Measurements from ENCODE around the gene MACROD1. TPM values are rescaled to one million over a fixed set of nuclear protein-coding genes. Genes with fewer than 3 reads are reported as not detected.

The MACROD1 gene
- total and polyA plus RNA-seq, 10 donors: 5.1 to 20.3 (median 7.8) TPM

- intact Hi-C loops (cut with DNase I; ENCODE audit: low total_unique reads): no loop called here
- H3K36me3 ChIP-seq: no peaks in the 10 kb centered on the region
- TF ChIP-seq POLR2AphosphoS5 (IDR thresholded peaks at IDR 0.05) (no peak), POLR2A (IDR thresholded peaks at IDR 0.05) (no peak), CTCF (IDR thresholded peaks at IDR 0.05 in 8 of 11, conservative IDR thresholded peaks at IDR 0.05 in 3 of 11) (no peak)
- no peak overlapping the region for H3K4me3 ChIP-seq
- WGBS, 5 donors: 77 to 91% (median 91%) methylated on average over 16 to 24 of the region's 24 CpGs
- H3K4me1 ChIP-seq: no peaks in the 10 kb centered on the region
- no peak for DNase-seq
- peaks cover 0 to 3% (median 0%) of the 10 kb centered on the region in 7 donors for H3K27me3 ChIP-seq (replicated peaks in 1 of 7)
- no peaks in the 10 kb centered on the region for H3K9me3 ChIP-seq
- no peak overlapping the region for H3K27ac ChIP-seq
These were observed 38.4 kb downstream of the MACROD1 start for GRCh38 chr11:64127267-64128072.

- Histone ChIP-seq H3K4me1 (no peaks in the 10 kb centered on the region), H3K9me3 (no peaks in the 10 kb centered on the region), H3K36me3 (no peaks in the 10 kb centered on the region), H3K27me3 (replicated peaks in 1 of 7) (peaks cover 0 to 3% (median 0%) of the 10 kb centered on the region in 7 donors), H3K4me3 (no peak overlapping the region), H3K27ac (no peak overlapping the region)
- TF ChIP-seq CTCF (IDR thresholded peaks at IDR 0.05 in 8 of 11, conservative IDR thresholded peaks at IDR 0.05 in 3 of 11) (no peak), POLR2A (IDR thresholded peaks at IDR 0.05) (no peak), POLR2AphosphoS5 (IDR thresholded peaks at IDR 0.05) (no peak)
- DNase-seq: no peak
- intact Hi-C loops (cut with DNase I; ENCODE audit: low total_unique reads): no loop called here
- 89 to 97% (median 94%) methylated on average over 16 to 17 of the region's 17 CpGs for WGBS, 5 donors
These were observed 39.1 kb downstream of the MACROD1 start for GRCh38 chr11:64126796-64127195.

- no peak overlapping the region for H3K27ac ChIP-seq
- no peaks in the 10 kb centered on the region for H3K9me3 ChIP-seq
- H3K4me3 ChIP-seq: no peak overlapping the region
- no peaks in the 10 kb centered on the region for H3K36me3 ChIP-seq
- no peaks in the 10 kb centered on the region for H3K4me1 ChIP-seq
- WGBS, 5 donors: 81 to 94% (median 82%) methylated on average over 9 to 12 of the region's 12 CpGs
- TF ChIP-seq POLR2AphosphoS5 (IDR thresholded peaks at IDR 0.05): no peak
- TF ChIP-seq CTCF (IDR thresholded peaks at IDR 0.05 in 8 of 11, conservative IDR thresholded peaks at IDR 0.05 in 3 of 11): no peak
- TF ChIP-seq POLR2A (IDR thresholded peaks at IDR 0.05): no peak
- intact Hi-C loops (cut with DNase I; ENCODE audit: low total_unique reads): no loop called here
- DNase-seq: no peak
- peaks cover 0 to 3% (median 0%) of the 10 kb centered on the region in 7 donors for H3K27me3 ChIP-seq (replicated peaks in 1 of 7)
These were observed 39.5 kb downstream of the MACROD1 start for GRCh38 chr11:64126371-64126770.

GRCh38 chr11:64125676-64126075 is 40.2 kb downstream of the MACROD1 start:
- H3K27me3 ChIP-seq (replicated peaks in 1 of 7): peaks cover 0 to 3% (median 0%) of the 10 kb centered on the region in 7 donors
- H3K9me3 ChIP-seq: no peaks in the 10 kb centered on the region
- H3K36me3 ChIP-seq: no peaks in the 10 kb centered on the region
- TF ChIP-seq POLR2AphosphoS5 (IDR thresholded peaks at IDR 0.05) (no peak), POLR2A (IDR thresholded peaks at IDR 0.05) (no peak), CTCF (IDR thresholded peaks at IDR 0.05 in 8 of 11, conservative IDR thresholded peaks at IDR 0.05 in 3 of 11) (no peak)
- DNase-seq: no peak
- H3K4me3 ChIP-seq: no peak overlapping the region
- H3K4me1 ChIP-seq: no peaks in the 10 kb centered on the region
- 38 to 60% (median 54%) methylated on average over 13 to 14 of the region's 14 CpGs for WGBS, 5 donors
- H3K27ac ChIP-seq: no peak overlapping the region
- intact Hi-C loops (cut with DNase I; ENCODE audit: low total_unique reads): no loop called here

All from spleen (tissue), 11 donors.